HT1080 (cell line): ENCODE measurements around the gene SV2C. TPM values are rescaled to one million over a fixed set of nuclear protein-coding genes. Genes with fewer than 3 reads are reported as not detected.
A peak's percentile ranks its signal among the peaks of the same experiment; 100 is the strongest.

Source experiments
- DNase-seq: peaks from one replicate; pipeline ENCODE4 v3.0.0-alpha.2; 2015; ENCODE audit warnings: low read depth
- total RNA-seq: library from RNA; depleted of rRNA; stranded (reverse); fragments of >200 nt; shearing (Covaris generic); gene quantifications from 2 replicates; pipeline ENCODE4 v1.2.3, GENCODE V29; 2014

The SV2C gene
- total RNA-seq, 1 experiment from 2014 or later = not detected

GRCh38 chr5:76250463-76250862, 167.3 kb downstream of the SV2C start:
- no peak for DNase-seq

DNA sequence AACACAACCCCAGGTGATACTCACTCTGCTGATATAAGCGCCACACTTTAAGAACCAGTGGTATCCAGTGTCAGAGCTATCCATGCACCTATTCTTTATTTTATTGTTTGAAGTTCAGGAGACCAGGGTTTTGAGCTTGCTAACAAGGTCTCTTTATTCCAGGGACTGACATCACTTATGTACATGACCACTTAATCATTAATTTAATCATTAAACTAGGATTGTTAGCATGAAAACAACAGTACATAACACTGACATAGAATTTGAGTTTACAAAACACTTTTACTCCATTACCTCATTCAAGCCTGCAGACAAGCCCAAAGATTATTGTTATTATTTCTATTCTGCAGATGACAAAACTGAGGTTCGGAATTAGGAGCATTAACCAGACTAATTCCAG, 168.5 kb downstream of the SV2C start:
- DNase-seq = no peak

DNA sequence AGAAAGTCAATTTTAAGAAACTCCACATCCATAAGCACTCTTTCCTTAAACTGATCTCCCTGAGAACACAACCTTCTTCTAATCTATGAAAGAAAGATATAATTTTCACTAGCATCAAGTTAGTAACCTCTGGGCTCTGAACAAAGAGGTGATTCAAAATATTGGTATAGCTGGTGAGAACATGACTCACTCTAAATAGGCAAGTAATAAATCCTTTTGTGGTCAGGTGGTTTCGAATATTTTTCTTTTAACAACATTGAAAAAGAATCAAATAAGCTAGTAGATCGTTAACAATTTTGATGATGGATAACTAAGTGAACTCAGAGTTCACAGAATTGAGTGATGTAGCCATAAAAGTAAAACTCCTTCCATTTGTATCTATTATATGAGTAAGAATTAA, 169.3 kb downstream of the SV2C start:
- peak; percentile 7 for DNase-seq

GRCh38 chr5:76256116-76256889, 173.1 kb downstream of the SV2C start:
- DNase-seq = peak; percentile 46

DNA sequence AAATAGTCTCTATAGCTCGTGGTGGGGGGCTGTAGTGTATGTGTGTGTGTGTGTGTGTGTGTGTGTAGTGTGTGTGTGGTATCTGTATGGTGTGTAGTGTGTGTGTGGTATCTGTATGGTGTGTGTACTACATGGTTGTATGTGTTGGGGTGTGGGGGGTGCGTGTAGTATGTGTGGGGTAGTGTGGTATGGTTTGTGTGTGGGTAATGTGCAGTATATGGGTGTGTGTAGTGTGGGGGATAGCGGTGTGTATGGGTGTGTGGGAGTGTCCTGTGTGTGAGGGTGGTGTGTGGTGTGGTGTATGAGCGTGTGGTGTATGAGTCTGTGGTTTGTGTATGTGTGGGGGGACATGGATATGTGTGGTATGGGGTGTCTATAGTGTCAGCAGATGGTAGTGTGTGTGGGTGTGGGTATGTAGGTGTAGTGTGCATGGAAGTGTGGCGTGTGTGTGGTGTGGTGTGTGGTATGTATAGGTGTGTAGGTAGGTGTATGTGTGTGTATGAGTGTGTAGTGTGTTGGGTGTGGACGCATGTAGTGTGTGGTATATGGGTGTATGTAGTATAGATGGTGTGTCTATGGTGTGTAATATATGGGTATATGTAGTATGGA, 174.1 kb downstream of the SV2C start:
- no peak for DNase-seq

- no peak for DNase-seq
These were observed 174.7 kb downstream of the SV2C start for GRCh38 chr5:76257897-76258296.

GRCh38 chr5:76264681-76265080, 181.5 kb downstream of the SV2C start:
- no peak for DNase-seq

GRCh38 chr5:76269259-76269931, 186.2 kb downstream of the SV2C start:
- no peak for DNase-seq

GRCh38 chr5:76269932-76270610, 186.9 kb downstream of the SV2C start:
- DNase-seq = peak; percentile 11

- DNase-seq = no peak
These were observed 188.7 kb downstream of the SV2C start for GRCh38 chr5:76271836-76272235.

DNA sequence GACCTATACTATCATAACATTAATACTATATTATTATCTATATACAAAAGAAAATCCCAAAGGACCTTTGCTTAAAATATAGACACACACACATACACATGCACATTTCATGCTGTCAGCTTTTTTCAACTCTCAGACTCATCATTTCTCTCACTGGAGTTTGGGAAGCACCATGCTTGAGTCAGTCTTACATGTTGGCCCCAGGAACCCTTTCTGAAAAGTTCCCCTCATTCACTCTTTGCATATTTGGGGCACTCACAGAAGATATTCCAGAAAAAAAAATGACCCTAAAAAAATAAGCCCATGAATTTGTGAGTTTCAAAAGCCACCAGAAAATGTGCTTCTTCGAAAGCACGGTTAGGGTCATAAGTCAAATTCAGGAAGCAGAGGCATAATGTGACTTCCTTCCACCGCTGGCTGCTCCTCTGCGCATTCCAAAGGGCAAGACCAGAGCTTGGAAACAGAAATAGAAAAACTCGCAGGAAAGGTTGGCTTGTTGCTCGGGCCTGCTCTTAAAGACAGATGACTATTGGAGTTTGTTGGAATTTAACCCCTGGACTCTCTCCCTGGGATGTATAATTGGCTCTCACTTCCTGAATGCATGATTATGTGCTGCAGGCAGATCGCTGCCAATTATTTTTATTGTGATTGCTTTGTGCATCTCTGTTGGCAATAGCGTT, 190.2 kb downstream of the SV2C start:
- DNase-seq = no peak

DNA sequence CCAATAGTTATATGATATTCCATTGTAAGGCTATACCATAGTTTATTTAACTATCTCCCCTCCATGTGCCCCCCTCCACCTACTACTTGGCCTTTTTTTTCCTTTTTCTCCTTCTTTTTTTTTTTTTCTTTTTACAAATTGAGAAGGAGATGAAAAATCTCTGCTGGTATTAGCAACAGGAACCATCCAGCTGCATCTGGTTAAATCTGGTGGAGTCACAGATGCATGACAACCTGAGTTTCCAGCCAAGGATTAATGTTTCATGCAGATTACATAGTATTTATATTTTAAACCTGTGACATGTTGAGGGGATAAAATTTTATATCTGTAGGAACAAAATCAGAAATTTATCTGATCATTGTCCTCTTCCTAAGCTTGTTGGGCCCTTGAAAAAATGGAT, 191.4 kb downstream of the SV2C start:
- no peak for DNase-seq

GRCh38 chr5:76277736-76278135, 194.6 kb downstream of the SV2C start:
- no peak for DNase-seq

DNA sequence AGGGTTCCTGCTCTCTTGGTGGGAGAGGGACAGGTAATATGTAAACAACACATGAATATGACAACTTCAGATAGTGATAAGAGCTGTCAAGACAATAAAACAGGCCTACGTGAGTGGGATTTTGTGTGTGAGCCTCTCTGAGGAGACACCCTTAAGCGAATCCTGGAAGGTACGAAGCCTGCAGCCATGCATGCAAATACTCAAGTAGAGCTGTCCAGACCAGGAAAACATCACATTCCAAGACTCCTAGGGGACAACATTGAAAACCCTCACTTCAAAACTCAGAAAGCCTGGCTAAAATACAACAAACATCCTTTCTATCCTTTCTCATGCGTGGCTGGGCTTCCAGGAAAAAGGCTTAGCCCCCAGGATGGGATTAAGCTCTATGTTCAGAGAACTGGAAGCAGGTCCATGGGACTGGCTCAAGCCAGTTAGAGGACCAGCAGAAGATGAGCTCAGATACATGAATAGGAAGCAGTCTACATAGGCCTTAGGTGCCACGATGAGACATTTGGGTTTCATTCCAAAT, 195.1 kb downstream of the SV2C start:
- DNase-seq = no peak

GRCh38 chr5:76280494-76280893, 197.3 kb downstream of the SV2C start:
- DNase-seq = no peak

GRCh38 chr5:76283670-76284069, 200.5 kb downstream of the SV2C start:
- DNase-seq = no peak

GRCh38 chr5:76289692-76290091, 206.5 kb downstream of the SV2C start:
- no peak for DNase-seq

GRCh38 chr5:76290321-76290757, 207.2 kb downstream of the SV2C start:
- no peak for DNase-seq

DNA sequence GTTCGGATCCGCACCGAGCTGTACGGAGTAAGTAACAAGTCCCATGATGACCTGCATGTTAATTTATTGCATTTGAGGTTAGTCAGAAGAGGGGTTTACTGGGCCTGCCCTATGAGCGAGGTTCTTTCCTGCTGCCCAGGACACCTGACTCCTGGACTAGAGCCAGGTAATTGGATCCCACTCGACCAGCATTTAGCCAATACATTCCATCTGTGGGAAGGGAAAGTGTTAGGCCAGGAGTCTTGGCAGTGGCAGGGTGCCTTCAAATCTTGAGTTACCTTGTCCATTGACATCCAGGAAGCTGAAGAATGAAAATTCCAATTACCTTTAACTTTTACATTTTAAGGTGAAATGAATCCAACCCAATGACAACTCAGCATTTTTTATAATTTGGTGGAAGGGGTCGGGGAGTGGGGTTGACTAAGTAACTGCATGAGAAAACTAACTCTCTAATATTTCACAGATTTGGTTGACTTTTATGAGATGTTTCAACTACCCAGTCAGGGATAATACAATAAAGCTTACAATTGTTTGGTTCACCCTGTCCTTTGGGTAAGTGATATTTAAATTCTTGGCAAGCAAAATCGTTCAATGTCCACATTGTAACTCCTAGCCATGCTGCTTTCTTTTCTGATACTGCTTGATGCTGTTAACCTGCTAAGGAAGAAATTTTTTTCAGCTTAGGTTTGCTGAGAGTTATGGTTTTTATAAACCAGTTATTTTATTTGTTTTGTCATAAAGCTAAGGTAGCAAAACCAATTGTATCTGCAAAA, 208.3 kb downstream of the SV2C start:
- no peak for DNase-seq

GRCh38 chr5:76292620-76293322, 209.6 kb downstream of the SV2C start:
- no peak for DNase-seq
